ENCODE data around the gene ZPBP2.

ZPBP2 gene

DNA sequence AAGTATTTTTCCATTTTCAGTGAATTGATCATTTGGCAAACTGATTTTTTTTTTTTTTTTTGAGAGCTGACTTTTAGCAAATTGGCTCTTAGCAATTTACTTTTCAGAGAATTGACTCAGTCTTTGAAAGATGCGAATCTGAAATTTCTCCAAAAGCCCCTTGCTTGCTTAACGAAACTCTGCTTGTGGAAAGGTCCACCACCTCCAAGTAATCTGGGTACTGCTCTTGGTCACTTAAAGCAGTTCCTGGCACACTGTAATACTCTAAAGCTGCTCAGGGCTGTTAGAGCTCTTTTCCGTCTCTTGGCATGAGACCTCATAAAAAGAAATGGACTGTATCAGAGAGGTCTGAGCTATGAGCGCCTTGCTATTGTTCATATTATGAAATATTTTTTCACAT is 47.6 kb downstream of the ZPBP2 start:
- no peak for DNase-seq

GRCh38 chr17:39916918-39917317 is 48.9 kb downstream of the ZPBP2 start:
- no peak for DNase-seq

DNA sequence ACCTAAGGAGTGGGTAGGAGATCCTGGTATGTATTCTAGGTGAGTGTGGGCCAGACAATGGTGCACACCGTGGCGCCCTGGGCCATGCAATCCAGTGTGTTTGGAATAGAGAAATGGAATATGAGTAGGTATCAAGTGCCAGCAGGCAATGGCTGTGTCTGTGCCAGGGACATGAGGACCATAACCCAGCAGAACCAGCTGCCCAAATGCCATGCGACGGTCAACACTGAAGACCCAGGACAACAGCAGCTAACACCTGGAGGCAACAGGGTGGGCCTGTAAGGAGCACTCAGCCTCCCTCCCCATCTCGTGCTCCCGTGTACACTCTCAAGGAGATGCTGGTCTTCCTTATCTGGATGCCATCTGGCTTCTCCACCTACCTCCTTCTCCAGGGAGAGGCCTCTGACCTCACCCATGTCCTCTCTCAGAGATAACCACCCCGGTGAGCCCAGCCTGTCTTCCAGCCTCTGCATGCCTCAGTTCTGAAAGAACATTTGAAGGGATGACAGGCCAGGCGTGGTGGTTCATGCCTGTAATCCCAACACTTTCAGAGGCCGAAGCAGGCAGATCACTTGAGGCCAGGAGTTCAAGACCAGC is 51.2 kb downstream of the ZPBP2 start:
- no peak for DNase-seq

- peak; percentile 57 for DNase-seq
Measured at GRCh38 chr17:39920218-39921210, 52.5 kb downstream of the ZPBP2 start.

GRCh38 chr17:39921323-39921722 is 53.3 kb downstream of the ZPBP2 start:
- DNase-seq = peak; percentile 20

DNA sequence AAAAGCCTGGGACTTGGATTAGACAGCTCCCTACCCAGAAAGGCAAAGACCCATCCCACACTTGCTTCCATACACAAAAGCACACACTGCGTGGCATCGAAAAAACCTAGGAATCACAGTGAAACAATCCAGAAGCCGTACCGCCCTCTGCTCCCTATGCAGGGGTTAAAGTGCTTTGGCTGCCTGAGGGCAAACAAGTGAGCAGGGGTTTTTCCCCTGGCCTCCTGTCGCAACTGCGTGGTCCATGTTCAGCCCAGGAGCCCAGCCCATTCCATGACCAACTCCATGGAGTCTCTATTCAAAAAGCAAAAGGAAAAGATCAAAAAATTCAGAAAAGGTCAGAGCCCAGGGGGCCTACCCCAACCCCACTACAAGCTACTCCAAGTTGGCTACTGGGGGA is 54.0 kb downstream of the ZPBP2 start:
- DNase-seq = no peak

DNA sequence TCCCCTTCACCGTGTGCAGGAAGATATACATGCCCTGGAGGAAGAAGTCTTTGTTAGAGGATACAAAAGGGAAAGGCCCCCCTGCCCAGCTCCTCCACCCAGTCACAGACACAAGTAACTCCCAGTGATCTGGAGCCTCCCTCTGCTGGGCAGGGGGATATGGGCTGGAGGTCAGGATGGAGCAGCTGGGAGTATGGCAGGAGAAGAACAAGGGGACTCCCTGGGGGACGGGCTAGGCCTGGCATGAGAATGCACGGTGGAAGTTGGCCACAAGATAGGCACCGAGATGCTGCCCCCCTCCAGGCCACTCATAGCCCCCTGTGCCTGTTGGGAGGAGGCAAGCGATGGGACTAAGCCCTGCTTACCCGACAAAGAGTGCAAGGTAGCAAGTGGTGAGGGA is 55.2 kb downstream of the ZPBP2 start:
- no peak for DNase-seq

DNA sequence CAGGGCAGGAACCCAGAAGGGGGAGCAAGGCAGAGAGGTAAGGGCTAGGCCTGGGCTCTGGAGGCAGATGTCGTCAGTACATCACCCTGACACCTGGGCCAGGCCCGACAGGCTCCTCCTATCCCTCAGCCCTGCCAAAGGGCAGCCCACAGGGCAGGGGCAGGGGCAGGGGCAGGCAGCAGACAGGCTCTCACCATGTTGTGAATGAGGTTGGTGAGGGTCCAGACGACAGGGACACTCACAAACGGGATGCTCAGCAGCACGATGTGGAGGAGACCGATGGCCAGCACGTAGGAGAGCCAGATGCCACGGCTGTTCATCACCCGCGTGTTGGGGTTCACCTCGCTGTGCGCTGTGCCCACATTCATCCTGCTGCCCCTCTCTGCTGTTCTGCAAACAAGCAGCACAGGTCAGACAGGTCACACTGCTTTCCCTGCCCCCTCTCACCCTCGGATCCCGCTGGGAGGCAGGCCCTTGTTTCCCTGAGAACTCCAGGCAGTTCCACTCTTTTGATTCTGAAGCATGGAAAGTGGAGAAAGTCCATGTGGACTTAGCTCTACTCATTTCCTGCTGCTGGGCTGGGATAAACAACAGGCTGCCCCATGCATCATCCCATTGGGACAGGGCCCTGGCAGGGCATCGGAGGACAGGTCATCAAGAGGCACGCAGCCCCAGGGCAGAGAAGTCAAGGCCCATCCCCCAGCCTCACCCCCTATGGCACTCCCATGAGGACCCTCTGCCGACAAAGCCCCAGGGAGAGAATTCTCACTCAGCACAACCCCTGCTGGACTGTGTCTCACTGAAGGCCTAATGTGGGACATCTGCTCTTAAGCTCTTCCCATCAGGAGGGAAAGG is 56.1 kb downstream of the ZPBP2 start:
- DNase-seq = no peak

GRCh38 chr17:39924691-39925055 is 56.7 kb downstream of the ZPBP2 start:
- no peak for DNase-seq

DNA sequence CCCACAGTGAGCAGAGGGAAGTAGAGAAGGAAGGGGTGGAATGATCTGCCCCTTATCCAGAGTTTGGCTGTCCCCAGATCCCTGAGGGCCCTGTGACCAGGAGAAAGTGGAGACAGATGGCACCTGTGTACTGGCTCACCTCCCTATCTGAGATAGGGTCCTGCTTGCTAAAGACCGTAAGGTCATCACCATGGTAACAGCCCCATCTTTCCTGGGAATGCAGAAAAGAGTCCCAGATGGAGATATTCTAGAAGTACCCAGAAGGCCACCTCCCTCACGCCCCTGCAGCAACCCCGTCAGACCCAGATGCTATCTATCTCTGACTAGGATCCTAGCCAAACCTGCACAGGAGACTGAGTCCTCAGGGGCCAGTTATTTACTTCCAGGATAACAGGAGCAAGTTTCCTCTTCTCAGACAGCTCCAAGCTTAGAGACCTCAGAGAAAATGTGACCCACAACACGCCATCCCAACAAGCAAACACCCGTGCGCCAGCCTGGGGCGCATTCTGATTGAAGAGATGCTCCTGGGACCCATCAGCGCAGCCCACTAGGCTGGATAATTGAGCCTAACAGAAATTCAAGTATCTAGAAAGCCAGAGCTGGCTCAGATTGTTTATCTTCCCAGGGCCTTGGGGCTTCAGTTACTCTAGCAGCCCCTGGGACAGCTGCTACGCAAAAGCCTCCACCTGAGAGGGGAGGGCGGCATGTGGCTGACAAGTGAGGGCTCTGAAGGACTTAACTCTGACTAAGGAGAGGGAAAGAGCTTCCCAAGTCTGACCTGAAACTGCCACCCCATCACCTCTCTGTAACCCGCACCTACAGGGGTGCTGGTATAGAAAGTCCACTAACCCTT is 57.5 kb downstream of the ZPBP2 start:
- no peak for DNase-seq

GRCh38 chr17:39926135-39926587 is 58.2 kb downstream of the ZPBP2 start:
- no peak for DNase-seq

DNA sequence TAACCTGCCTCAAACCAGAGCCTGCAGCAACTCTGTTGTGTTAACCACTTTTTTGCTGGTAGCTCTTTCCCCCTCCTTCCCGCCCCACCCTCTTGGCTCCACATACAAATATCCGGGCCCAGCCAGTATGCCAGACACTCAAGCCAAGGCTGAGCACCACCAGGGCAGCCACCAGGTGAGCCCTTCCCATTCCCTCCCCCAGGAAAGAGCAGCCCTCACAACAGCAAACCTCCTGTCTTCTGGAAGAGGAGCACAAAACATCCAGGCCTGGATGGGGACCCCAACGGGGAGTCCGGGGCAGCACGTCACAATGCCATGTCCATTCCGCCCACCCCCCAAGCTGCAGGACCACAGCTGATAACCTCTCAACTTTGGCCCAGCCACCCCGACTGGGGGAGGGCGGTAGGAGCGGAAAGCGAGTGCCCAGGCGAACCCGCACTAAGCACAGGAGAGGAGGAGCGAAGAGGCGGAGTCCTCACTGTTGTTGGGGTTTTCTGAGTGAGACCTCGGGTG is 58.6 kb downstream of the ZPBP2 start:
- peak; percentile 49 for DNase-seq
